ENCODE results near the gene SFXN1. TPM values are rescaled to one million over a fixed set of nuclear protein-coding genes. Genes with fewer than 3 reads are reported as not detected.
"Not testable (repeated sequence)": the region's sequence is repeated elsewhere in the genome, so short reads cannot be mapped to it uniquely, and the experiment has no call there.

Gene SFXN1
- total and polyA plus RNA-seq, 12 donors = 14.3 to 39.6 (median 32.5) TPM

GRCh38 chr5:175534070-175534932 lies 55.9 kb downstream of the SFXN1 start:
- intact Hi-C loops (cut with DNase I) = loop anchor here in 9 of 10 donors (1.0 to 5.0 kb wide), 4 partner anchors 182 to 184 kb away; no protein-coding TSS in a partner anchor
- WGBS, 2 donors = 4% methylated on average over 32 of the region's 32 CpGs

GRCh38 chr5:175535331-175535730 lies 57.0 kb downstream of the SFXN1 start:
- intact Hi-C loops (cut with DNase I) = loop anchor here in 7 of 10 donors (2.0 to 5.0 kb wide), 5 partner anchors 122 to 183 kb away; partner anchors contain the start of gene HRH2 (in 1 of the 7)
- H3K36me3 ChIP-seq, H3K27me3 ChIP-seq, H3K4me3 ChIP-seq, ATAC-seq, DNase-seq, H3K9me3 ChIP-seq, H3K27ac ChIP-seq: not testable (repeated sequence)
- peaks cover 0 to 17% (median 0%) of the 10 kb centered on the region in 9 donors for H3K4me1 ChIP-seq
- WGBS, 2 donors = 70 to 80% methylated on average over 3 of the region's 3 CpGs

More at GRCh38 chr5:175534070-175534932, 55.9 kb downstream of the SFXN1 start:
- peaks cover 0 to 17% (median 0%) of the 10 kb centered on the region in 9 donors for H3K4me1 ChIP-seq
- H3K9me3 ChIP-seq = no peaks in the 10 kb centered on the region
- no peak overlapping the region for H3K27ac ChIP-seq
- DNase-seq = peak; percentile 70 to 81
- TF ChIP-seq CTCF (IDR thresholded peaks at IDR 0.05) = peak; percentile 83 to 100 (median 98)
- H3K36me3 ChIP-seq = peaks cover 0 to 16% (median 0%) of the 10 kb centered on the region in 9 donors
- peak; percentile 91 to 97 (median 96) for ATAC-seq
- H3K4me3 ChIP-seq = peak overlapping the region in 2 of 10 donors; percentile 9 to 32
- peaks cover 0 to 4% (median 0%) of the 10 kb centered on the region in 7 donors for H3K27me3 ChIP-seq

- peaks cover 0 to 17% (median 0%) of the 10 kb centered on the region in 9 donors for H3K4me1 ChIP-seq
- H3K27me3 ChIP-seq = peaks cover 0 to 4% (median 0%) of the 10 kb centered on the region in 7 donors
- no peaks in the 10 kb centered on the region for H3K9me3 ChIP-seq
- TF ChIP-seq CTCF (IDR thresholded peaks at IDR 0.05) = no peak
- 76 to 91% methylated on average over 3 of the region's 3 CpGs for WGBS, 2 donors
- ATAC-seq = no peak
- intact Hi-C loops (cut with DNase I) = loop anchor here in 7 of 10 donors (2.0 to 5.0 kb wide), 5 partner anchors 122 to 183 kb away; partner anchors contain the start of gene HRH2 (in 1 of the 7)
- peaks cover 0 to 1% (median 0%) of the 10 kb centered on the region in 9 donors for H3K36me3 ChIP-seq
- no peak overlapping the region for H3K4me3 ChIP-seq
- DNase-seq = no peak
- H3K27ac ChIP-seq = no peak overlapping the region
Measured at GRCh38 chr5:175535796-175536195, 57.4 kb downstream of the SFXN1 start.

- H3K36me3 ChIP-seq = no peaks in the 10 kb centered on the region
- no peak for DNase-seq
- no peaks in the 10 kb centered on the region for H3K9me3 ChIP-seq
- intact Hi-C loops (cut with DNase I) = loop anchor here in 3 of 10 donors (5.0 kb wide), 3 partner anchors 119 to 179 kb away; partner anchors contain the start of gene HRH2 (in 1 of the 3)
- H3K27ac ChIP-seq = no peak overlapping the region
- no peak overlapping the region for H3K4me3 ChIP-seq
- peaks cover 0 to 4% (median 0%) of the 10 kb centered on the region in 7 donors for H3K27me3 ChIP-seq
- WGBS, 2 donors = 84 to 94% methylated on average over 5 of the region's 5 CpGs
- no peak for TF ChIP-seq CTCF (IDR thresholded peaks at IDR 0.05)
- ATAC-seq = no peak
- H3K4me1 ChIP-seq = peaks cover 0 to 30% (median 5%) of the 10 kb centered on the region in 9 donors
Measured at GRCh38 chr5:175538576-175538975, 60.2 kb downstream of the SFXN1 start.
